Placental pericyte (primary cell): ENCODE measurements around the gene NECTIN1. TPM values are rescaled to one million over a fixed set of nuclear protein-coding genes. Genes with fewer than 3 reads are reported as not detected.

Experiments used
- small RNA-seq: library from RNA; depleted of rRNA; stranded (forward); fragments of <200 nt; gene quantifications from one replicate; pipeline ENCODE3, GENCODE V24; 2012; ENCODE audit warnings: low replicate concordance
- total RNA-seq: library from RNA; depleted of rRNA; stranded (reverse); fragments of >200 nt; gene quantifications from 2 replicates; pipeline ENCODE4 v1.2.3, GENCODE V29; 2012

NECTIN1 gene, protein sequence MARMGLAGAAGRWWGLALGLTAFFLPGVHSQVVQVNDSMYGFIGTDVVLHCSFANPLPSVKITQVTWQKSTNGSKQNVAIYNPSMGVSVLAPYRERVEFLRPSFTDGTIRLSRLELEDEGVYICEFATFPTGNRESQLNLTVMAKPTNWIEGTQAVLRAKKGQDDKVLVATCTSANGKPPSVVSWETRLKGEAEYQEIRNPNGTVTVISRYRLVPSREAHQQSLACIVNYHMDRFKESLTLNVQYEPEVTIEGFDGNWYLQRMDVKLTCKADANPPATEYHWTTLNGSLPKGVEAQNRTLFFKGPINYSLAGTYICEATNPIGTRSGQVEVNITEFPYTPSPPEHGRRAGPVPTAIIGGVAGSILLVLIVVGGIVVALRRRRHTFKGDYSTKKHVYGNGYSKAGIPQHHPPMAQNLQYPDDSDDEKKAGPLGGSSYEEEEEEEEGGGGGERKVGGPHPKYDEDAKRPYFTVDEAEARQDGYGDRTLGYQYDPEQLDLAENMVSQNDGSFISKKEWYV
- total RNA-seq: 6.8 and 16.5 TPM in 2 replicates

DNA sequence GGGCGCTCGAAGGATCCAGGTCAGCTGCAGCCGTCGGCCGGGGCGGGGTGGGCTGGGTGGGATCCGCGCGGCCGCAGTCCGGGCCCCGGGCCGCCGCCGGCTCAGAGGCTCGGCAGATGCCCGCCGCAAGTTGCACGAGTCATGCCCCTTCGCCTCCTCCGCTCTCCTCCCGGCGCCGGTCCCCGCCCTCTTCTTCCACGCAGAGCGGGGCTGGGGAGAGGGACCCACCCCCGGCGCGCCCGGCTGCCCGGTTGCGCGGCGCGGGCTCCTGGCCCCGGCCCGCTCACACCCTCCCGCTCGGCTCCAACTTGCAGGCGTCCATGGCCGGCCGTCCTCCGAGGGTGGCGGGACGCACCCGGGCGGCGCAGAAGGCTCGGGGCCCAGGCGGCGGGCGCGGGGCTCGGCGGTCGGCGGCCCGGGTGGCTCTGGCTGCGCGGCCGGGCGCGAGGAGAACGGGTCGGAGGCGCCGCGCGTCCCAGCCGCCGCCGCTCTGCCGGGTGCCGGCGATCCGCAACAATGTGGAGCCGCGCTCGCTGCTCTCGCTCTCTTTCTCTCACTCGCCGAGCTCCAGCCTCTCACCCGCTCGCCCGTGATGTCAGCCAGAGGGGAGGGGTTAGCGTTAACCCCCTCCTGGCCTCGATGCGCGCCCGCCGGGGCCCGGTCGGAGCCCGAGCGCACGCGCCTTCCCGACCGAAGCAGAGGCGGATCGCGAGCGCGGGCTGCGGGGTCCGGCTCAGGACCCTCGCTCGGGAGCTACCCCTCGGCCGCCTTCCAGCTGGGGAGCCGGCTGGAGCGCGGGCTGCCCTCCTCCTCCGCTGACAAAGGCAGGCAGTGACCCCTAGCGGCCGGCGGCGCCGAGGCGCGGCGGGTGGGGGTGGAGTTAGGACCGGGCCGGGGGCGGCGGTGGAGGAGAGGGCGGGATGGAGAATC is at the start of gene NECTIN1:
Gene NECTIN1 (minus strand): TSS at position 550 of the 930 bp plus-strand sequence. CDS start 647 bp downstream, outside the sequence.

Small RNAs within 50 kb of the gene (small RNA-seq; reads per million reads assigned to genes)
- gene RNU6-1123P: not detected
